K562 (cell line): ENCODE data around the gene TPX2. TPM values are rescaled to one million over a fixed set of nuclear protein-coding genes. Genes with fewer than 3 reads are reported as not detected.

ENCODE experiments used
- E4F1 ChIP-seq: fragments of 250-450 bp; sonication (Bioruptor Pico); IDR thresholded peaks from 2 replicates; pipeline ENCODE4 v1.5.0; 2021; ENCODE audit warnings: mild to moderate bottlenecking, borderline replicate concordance
- FOXJ3 ChIP-seq: sonication (generic); formaldehyde crosslinking; IDR thresholded peaks from 2 replicates; pipeline ENCODE4 v1.4.0; 2020; ENCODE audit warnings: mild to moderate bottlenecking, missing genetic modification reagents
- FOXP1 ChIP-seq: sonication (generic); formaldehyde crosslinking; IDR thresholded peaks from 2 replicates; pipeline ENCODE4 v1.8.0; 2022; ENCODE audit warnings: mild to moderate bottlenecking, missing genetic modification reagents
- HMGN3 ChIP-seq: IDR thresholded peaks from 2 replicates; pipeline ENCODE4 v1.6.1; 2011; ENCODE audit warnings: borderline replicate concordance, low read depth, mild to moderate bottlenecking, mixed read lengths, low read length; ENCODE audit not compliant: insufficient read length; ENCODE audit errors: extremely low read depth
- JUNB ChIP-seq: fragments of 450-650 bp; formaldehyde crosslinking; conservative IDR thresholded peaks from 2 replicates; pipeline ENCODE4 v1.4.0; 2020; ENCODE audit warnings: mild to moderate bottlenecking
- MAFG ChIP-seq: fragments of 450-650 bp; conservative IDR thresholded peaks from 2 replicates; pipeline ENCODE4 v1.6.1; 2016; ENCODE audit warnings: missing genetic modification characterization, missing compliant biosample characterization
- MED1 ChIP-seq: sonication (generic); formaldehyde crosslinking; IDR thresholded peaks from 2 replicates; pipeline ENCODE4 v1.8.1; 2023; ENCODE audit warnings: missing genetic modification reagents, borderline replicate concordance
- MYBL2 ChIP-seq, 2 experiments: fragments of 450-650 bp in 1 of 2; sonication (generic) in 1 of 2; formaldehyde crosslinking in 1 of 2; IDR thresholded peaks; 2 replicates each; pipeline versions ENCODE4 v1.6.1 to v1.8.1; 2017 to 2022; ENCODE audit warnings: borderline replicate concordance in 1 of 2, inconsistent platforms in 1 of 2, low read depth in 1 of 2, mild to moderate bottlenecking in 1 of 2, missing genetic modification reagents in 1 of 2, moderate library complexity in 1 of 2
- NELFE ChIP-seq: IDR thresholded peaks from 2 replicates; pipeline ENCODE4 v1.6.1; 2011; ENCODE audit warnings: mild to moderate bottlenecking; ENCODE audit not compliant: insufficient read depth, insufficient read length
- PHF21A ChIP-seq: fragments of 450-650 bp; IDR thresholded peaks from 2 replicates; pipeline ENCODE4 v1.6.1; 2017; ENCODE audit warnings: low read depth, borderline replicate concordance
- PPARD ChIP-seq: fragments of 250-450 bp; sonication (Bioruptor Pico); IDR thresholded peaks from 2 replicates; pipeline ENCODE4 v1.8.0; 2022; ENCODE audit warnings: inconsistent platforms, mild to moderate bottlenecking, moderate library complexity
- PRPF4 ChIP-seq: fragments of 200-400 bp; formaldehyde crosslinking; IDR thresholded peaks from one replicate; pipeline ENCODE4 v1.6.1; 2017; ENCODE audit warnings: low read length, low read depth, mild to moderate bottlenecking; ENCODE audit not compliant: insufficient read depth, poor library complexity, severe bottlenecking
- SMC3 ChIP-seq: conservative IDR thresholded peaks from 2 replicates; pipeline ENCODE4 v1.6.1; 2011; ENCODE audit warnings: low read depth, low read length, improper control_type of control experiment; ENCODE audit not compliant: insufficient read depth
- SNIP1 ChIP-seq: fragments of 450-650 bp; IDR thresholded peaks from 2 replicates; pipeline ENCODE4 v1.7.1; 2017; ENCODE audit warnings: low read depth, mild to moderate bottlenecking
- TCF7 ChIP-seq: sonication (generic); IDR thresholded peaks from 2 replicates; pipeline ENCODE4 v1.6.1; 2016; ENCODE audit warnings: antibody characterized with exemption, borderline replicate concordance
- ZBTB43 ChIP-seq: sonication (generic); formaldehyde crosslinking; IDR thresholded peaks from 2 replicates; pipeline ENCODE4 v1.8.0; 2023; ENCODE audit warnings: mild to moderate bottlenecking, missing genetic modification reagents
- ZEB2 ChIP-seq: fragments of 450-650 bp; IDR thresholded peaks from 2 replicates; pipeline ENCODE4 v1.6.1; 2016
- ZNF436 ChIP-seq: fragments of 250-450, 450-650 bp; sonication (Bioruptor Pico); formaldehyde crosslinking; IDR thresholded peaks from 2 replicates; pipeline ENCODE4 v1.7.0; 2020; ENCODE audit warnings: mild to moderate bottlenecking
- ZNF584 ChIP-seq: fragments of 200-800 bp; sonication (Bioruptor generic); IDR thresholded peaks from 2 replicates; pipeline ENCODE4 v1.6.1; 2016; ENCODE audit warnings: low read depth, mild to moderate bottlenecking, missing genetic modification characterization, missing compliant biosample characterization
- ZNF695 ChIP-seq: fragments of 450-650 bp; formaldehyde crosslinking; IDR thresholded peaks from 2 replicates; pipeline ENCODE4 v1.4.0; 2020; ENCODE audit warnings: mild to moderate bottlenecking, moderate library complexity
- ZNF707 ChIP-seq: fragments of 250-450 bp; sonication (Bioruptor Pico); conservative IDR thresholded peaks from 2 replicates; pipeline ENCODE4 v1.8.0; 2022; ENCODE audit warnings: inconsistent platforms, mild to moderate bottlenecking, moderate library complexity
- polyA plus RNA-seq, 8 experiments: library from polyadenylated mRNA; depleted of rRNA in 4 of 8; stranded (reverse) in 5 of 8; unstranded in 3 of 8; fragments of >200 nt; fragmentation: Nextera tagmentation in 2 of 8; fragmentation: Illumina TruSeq in 1 of 8; extraction: Ambion mirVana in 2 of 8; extraction: Trizol in 1 of 8; gene quantifications; 2 replicates each; pipeline versions ENCODE4 v1.2.1 to v1.2.3, GENCODE V29; 2011 to 2014; ENCODE audit warnings: inconsistent platforms in 1 of 8, missing spikeins in 1 of 8
- total RNA-seq, 7 experiments: library from RNA; depleted of rRNA in 6 of 7; stranded (reverse); fragments of >200 nt in 6 of 7; fragmentation: Illumina TruSeq in 2 of 7; extraction: Trizol in 2 of 7; gene quantifications; 2 replicates each; pipeline versions ENCODE4 v1.2.1 to v1.2.3, GENCODE V29; 2011 to 2021; ENCODE audit warnings: low replicate concordance in 1 of 7
- TF ChIP-seq, protein P1 (sequence below): fragments of 250-450 bp; sonication (Bioruptor Pico); IDR thresholded peaks from 2 replicates; pipeline ENCODE4 v1.9.0; 2021; ENCODE audit warnings: mild to moderate bottlenecking
- TF ChIP-seq, protein P2 (sequence below): sonication (generic); formaldehyde crosslinking; IDR thresholded peaks from 2 replicates; pipeline ENCODE4 v1.8.1; 2023; ENCODE audit warnings: mild to moderate bottlenecking, missing genetic modification reagents

TPX2 gene
- total and polyA plus RNA-seq, 9 of the 15 experiments (the other 6 are each of a cell fraction or from before 2014, with no cell fraction given): 48.0 to 241 (median 133) TPM

- TF ChIP-seq MYBL2 (IDR thresholded peaks at IDR 0.05; ENCODE audit: low read depth) (no peak), MYBL2 (CRISPR knock-in tag; IDR thresholded peaks at IDR 0.05; ENCODE audit: borderline replicate concordance) (no peak), MAFG (tag) (0 out of 2 replicates have a peak, but pooled peaks have one; percentile 48), ZNF436 (no peak), PHF21A (no peak), PPARD (CRISPR knock-in tag) (no peak), ZEB2 (no peak), JUNB (CRISPR knock-in tag) (no peak), FOXJ3 (CRISPR knock-in tag) (no peak), FOXP1 (CRISPR knock-in tag) (no peak), ZBTB43 (CRISPR knock-in tag) (no peak), SNIP1 (no peak), HMGN3 (no peak), TCF7 (no peak), ZNF695 (CRISPR knock-in tag) (no peak), E4F1 (CRISPR knock-in tag) (no peak), MED1 (CRISPR knock-in tag) (no peak), ZNF707 (CRISPR knock-in tag) (no peak), ZNF584 (CRISPR knock-in tag) (peak; percentile 83), SMC3 (no peak), NELFE (no peak), PRPF4 (no peak)
- TF ChIP-seq, protein P1, sequence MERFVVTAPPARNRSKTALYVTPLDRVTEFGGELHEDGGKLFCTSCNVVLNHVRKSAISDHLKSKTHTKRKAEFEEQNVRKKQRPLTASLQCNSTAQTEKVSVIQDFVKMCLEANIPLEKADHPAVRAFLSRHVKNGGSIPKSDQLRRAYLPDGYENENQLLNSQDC (CRISPR knock-in tag): no peak
- TF ChIP-seq, protein P2, sequence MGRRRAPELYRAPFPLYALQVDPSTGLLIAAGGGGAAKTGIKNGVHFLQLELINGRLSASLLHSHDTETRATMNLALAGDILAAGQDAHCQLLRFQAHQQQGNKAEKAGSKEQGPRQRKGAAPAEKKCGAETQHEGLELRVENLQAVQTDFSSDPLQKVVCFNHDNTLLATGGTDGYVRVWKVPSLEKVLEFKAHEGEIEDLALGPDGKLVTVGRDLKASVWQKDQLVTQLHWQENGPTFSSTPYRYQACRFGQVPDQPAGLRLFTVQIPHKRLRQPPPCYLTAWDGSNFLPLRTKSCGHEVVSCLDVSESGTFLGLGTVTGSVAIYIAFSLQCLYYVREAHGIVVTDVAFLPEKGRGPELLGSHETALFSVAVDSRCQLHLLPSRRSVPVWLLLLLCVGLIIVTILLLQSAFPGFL: no peak
These were observed 40.0 kb upstream of the TPX2 start (continued) for GRCh38 chr20:31698803-31699718.
